Astrocyte of the spinal cord (primary cell): ENCODE measurements around the gene ANGEL2.
A peak's percentile ranks its signal among the peaks of the same experiment; 100 is the strongest.

Source experiments
- DNase-seq: peaks from one replicate; pipeline ENCODE4 v3.0.0; 2011; ENCODE audit warnings: low read depth, low spot score
- H3K4me3 ChIP-seq: 2 replicates; pipeline ENCODE4 v1.5.1; 2011; ENCODE audit warnings: low read depth, mild to moderate bottlenecking, low read length, moderate library complexity
- in situ Hi-C: cut with HindIII; loops from 2 replicates; pipeline ENCODE4 v1.10.0; 2017; ENCODE audit warnings: low sequenced_read_pairs
- TF ChIP-seq, protein P1 (sequence below): IDR thresholded peaks from 2 replicates; pipeline ENCODE4 v1.5.1; 2012; ENCODE audit warnings: low read depth, mild to moderate bottlenecking, low read length, inconsistent platforms

ANGEL2 gene

DNA sequence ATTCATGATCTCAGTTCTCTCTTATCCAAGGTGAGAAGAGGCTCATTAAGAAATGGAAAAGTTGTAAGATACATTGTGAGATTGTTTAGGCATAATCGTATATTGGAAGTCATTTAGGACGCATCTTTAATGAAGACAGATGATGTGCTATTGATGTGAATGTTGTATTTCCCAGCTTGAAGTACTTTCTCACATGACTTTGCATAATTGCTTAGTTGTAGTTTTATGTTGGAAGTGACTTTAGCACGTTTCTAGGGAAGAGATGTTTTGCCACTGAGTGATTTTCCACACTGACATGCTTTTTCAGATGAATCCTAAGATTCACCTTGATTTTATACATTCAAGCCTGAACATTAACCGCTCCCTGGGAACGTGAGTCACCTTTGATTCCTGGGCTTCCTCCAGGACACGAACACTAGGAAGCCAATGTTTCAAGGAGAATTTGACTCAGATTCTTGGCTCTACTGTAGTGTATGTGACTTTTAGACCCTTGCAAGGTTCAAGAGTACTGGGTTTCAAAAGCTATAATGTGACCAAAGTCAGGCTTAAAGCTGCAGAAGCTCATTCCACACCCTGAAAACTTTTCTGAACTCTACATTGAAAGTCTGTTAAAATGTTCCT is 27.9 kb downstream of the ANGEL2 start:
- in situ Hi-C loops, result no loop called here
- TF ChIP-seq, protein P1, sequence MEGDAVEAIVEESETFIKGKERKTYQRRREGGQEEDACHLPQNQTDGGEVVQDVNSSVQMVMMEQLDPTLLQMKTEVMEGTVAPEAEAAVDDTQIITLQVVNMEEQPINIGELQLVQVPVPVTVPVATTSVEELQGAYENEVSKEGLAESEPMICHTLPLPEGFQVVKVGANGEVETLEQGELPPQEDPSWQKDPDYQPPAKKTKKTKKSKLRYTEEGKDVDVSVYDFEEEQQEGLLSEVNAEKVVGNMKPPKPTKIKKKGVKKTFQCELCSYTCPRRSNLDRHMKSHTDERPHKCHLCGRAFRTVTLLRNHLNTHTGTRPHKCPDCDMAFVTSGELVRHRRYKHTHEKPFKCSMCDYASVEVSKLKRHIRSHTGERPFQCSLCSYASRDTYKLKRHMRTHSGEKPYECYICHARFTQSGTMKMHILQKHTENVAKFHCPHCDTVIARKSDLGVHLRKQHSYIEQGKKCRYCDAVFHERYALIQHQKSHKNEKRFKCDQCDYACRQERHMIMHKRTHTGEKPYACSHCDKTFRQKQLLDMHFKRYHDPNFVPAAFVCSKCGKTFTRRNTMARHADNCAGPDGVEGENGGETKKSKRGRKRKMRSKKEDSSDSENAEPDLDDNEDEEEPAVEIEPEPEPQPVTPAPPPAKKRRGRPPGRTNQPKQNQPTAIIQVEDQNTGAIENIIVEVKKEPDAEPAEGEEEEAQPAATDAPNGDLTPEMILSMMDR, result no peak
- peak; percentile 76 for DNase-seq
- no peak overlapping the region for H3K4me3 ChIP-seq

DNA sequence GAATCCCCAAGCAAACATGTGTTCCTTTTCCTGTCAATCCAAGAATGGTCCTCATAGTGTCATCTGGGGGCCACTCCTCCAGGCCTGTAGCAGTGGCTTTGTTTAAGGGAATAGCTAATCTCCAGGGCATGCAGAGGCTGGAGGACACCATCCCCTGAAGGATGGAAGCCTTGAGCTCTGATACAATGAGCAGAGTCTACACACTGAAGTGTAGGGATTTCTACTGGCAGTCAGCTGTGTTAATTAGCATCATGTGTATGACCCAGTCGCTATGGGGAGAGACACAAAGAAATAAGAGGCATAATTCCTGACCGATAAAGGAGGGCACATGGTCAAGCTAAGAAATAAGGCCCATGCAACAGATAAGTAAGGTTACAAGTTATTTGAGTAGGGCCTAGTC is 29.1 kb downstream of the ANGEL2 start:
- in situ Hi-C loops, result no loop called here
- DNase-seq, result no peak

GRCh38 chr1:212984522-212985291 is 31.0 kb downstream of the ANGEL2 start:
- TF ChIP-seq, protein P1, result no peak
- no peak for DNase-seq
- H3K4me3 ChIP-seq, result no peak overlapping the region
- in situ Hi-C loops, result no loop called here

More for the DNA sequence above, 29.1 kb downstream of the ANGEL2 start:
- no peak overlapping the region for H3K4me3 ChIP-seq
- TF ChIP-seq, protein P1, result no peak

GRCh38 chr1:212983482-212983881 is 32.2 kb downstream of the ANGEL2 start:
- no peak for DNase-seq
- no peak overlapping the region for H3K4me3 ChIP-seq
- in situ Hi-C loops, result no loop called here
- TF ChIP-seq, protein P1, result no peak

DNA sequence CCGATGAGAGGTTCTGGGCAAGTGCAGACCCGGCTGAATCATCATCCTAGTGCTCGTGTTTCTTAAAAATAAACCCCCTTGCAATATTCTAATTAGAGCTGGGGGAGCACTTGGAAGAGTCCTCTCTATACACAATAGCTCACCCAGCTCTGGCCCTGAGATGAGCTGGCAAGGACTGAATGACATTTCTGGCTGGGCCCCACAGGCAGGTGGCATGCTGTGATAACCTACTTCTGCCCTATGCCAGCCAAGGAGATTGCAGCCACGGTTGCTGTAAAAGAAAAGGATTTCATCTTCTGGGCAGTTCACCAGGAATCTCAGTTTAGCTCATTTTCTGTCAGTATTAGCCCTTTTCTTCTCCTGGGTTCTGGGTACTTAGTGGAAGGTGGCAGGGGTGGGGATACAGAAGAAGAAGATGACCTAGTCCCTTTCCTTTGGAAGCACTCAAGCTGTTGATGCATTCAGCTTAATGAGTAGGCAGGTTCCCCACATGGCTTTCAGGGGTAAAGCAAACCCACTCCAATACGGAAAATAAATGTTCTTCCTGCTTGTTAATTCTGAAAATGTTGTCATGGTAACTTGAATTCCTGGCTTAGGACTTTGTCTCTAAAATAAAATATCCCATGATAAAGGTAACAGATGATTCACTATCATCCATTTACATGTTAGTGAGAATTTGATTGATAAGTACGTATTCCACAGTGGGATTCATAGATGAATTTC is 33.1 kb downstream of the ANGEL2 start:
- DNase-seq, result no peak
- TF ChIP-seq, protein P1, result no peak
- H3K4me3 ChIP-seq, result no peak overlapping the region
- in situ Hi-C loops, result no loop called here

GRCh38 chr1:212981571-212982328 is 33.9 kb downstream of the ANGEL2 start:
- no peak for DNase-seq
- in situ Hi-C loops, result no loop called here
- no peak overlapping the region for H3K4me3 ChIP-seq
- TF ChIP-seq, protein P1, result no peak
